Activated CD4-positive, alpha-beta T cell treated with anti-CD3 and anti-CD28 coated beads for 36 hours (primary cell): ENCODE results near the gene SELENOS. TPM values are rescaled to one million over a fixed set of nuclear protein-coding genes. Genes with fewer than 3 reads are reported as not detected.

Experiments
- ATAC-seq: fragments of 200-7000 bp; cut with Tn5 transposase; one replicate; pipeline ENCODE4 v1.10.0; 2021; ENCODE audit warnings: mild to moderate bottlenecking, moderate library complexity
- CTCF ChIA-PET: fragments of 350-600 bp; sonication (Branson Sonifier 250); formaldehyde crosslinking; loops from one replicate; lab custom pipeline; 2021; ENCODE audit warnings: antibody characterized with exemption; lab: Charles Lee
- POLR2A ChIA-PET: fragments of 350-600 bp; sonication (Branson Sonifier 250); formaldehyde crosslinking; loops from one replicate; lab custom pipeline; 2021; ENCODE audit warnings: antibody characterized with exemption, inconsistent platforms; lab: Charles Lee
- DNase-seq: peaks from one replicate; pipeline ENCODE4 v3.0.0-alpha.2; 2020
- H3K27ac Mint-ChIP-seq: one replicate; pipeline ENCODE4 v1.8.0; 2021; ENCODE audit warnings: mixed read lengths
- H3K27me3 Mint-ChIP-seq: one replicate; pipeline ENCODE4 v1.8.0; 2021; ENCODE audit warnings: mixed read lengths
- H3K36me3 Mint-ChIP-seq: one replicate; pipeline ENCODE4 v1.8.0; 2021; ENCODE audit warnings: low read depth, mixed read lengths
- H3K4me1 Mint-ChIP-seq: one replicate; pipeline ENCODE4 v1.8.0; 2021; ENCODE audit warnings: mixed read lengths
- H3K4me3 Mint-ChIP-seq: one replicate; pipeline ENCODE4 v1.8.0; 2021; ENCODE audit warnings: mild to moderate bottlenecking, moderate library complexity, mixed read lengths
- H3K9me3 Mint-ChIP-seq: one replicate; pipeline ENCODE4 v1.8.0; 2021; ENCODE audit warnings: low read depth, mixed read lengths
- intact Hi-C, 2 experiments: fragments of 100-400 bp; cut with DNase I in 1 of 2; cut with micrococcal nuclease in 1 of 2; formaldehyde crosslinking; loops; one replicate each; pipeline versions ENCODE4 v1.14.2 to v1.15.1; 2022 to 2024; cut with DNase I, micrococcal nuclease
- total RNA-seq, 2 experiments: library from RNA; stranded (reverse); gene quantifications; one replicate each; pipeline ENCODE4 v1.2.3, GENCODE V29; 2021

The SELENOS gene
- total RNA-seq, 2 experiments from 2014 or later, result 14.5 to 20.8 TPM

- intact Hi-C loops, result no loop called here
- Mint-ChIP-seq H3K27ac (no peak overlapping the region), H3K4me3 (no peak overlapping the region), H3K9me3 (no peaks in the 10 kb centered on the region), H3K36me3 (no peaks in the 10 kb centered on the region), H3K27me3 (peaks cover 3% of the 10 kb centered on the region), H3K4me1 (no peaks in the 10 kb centered on the region)
- ChIA-PET CTCF (no interaction called here), POLR2A (no interaction called here)
- DNase-seq (no peak), ATAC-seq (no peak)
Observed at GRCh38 chr15:101308604-101309435, 31.5 kb upstream of the SELENOS start.

GRCh38 chr15:101307897-101308603 is 30.8 kb upstream of the SELENOS start:
- Mint-ChIP-seq H3K27me3 (peaks cover 3% of the 10 kb centered on the region), H3K27ac (no peak overlapping the region), H3K4me3 (no peak overlapping the region), H3K9me3 (no peaks in the 10 kb centered on the region), H3K4me1 (no peaks in the 10 kb centered on the region), H3K36me3 (no peaks in the 10 kb centered on the region)
- ChIA-PET POLR2A (no interaction called here), CTCF (no interaction called here)
- no peak for DNase-seq
- no peak for ATAC-seq
- intact Hi-C loops, result no loop called here

- Mint-ChIP-seq H3K27ac (no peak overlapping the region), H3K4me3 (no peak overlapping the region), H3K27me3 (peaks cover 3% of the 10 kb centered on the region), H3K9me3 (no peaks in the 10 kb centered on the region), H3K4me1 (no peaks in the 10 kb centered on the region), H3K36me3 (no peaks in the 10 kb centered on the region)
- ATAC-seq (no peak), DNase-seq (no peak)
- ChIA-PET POLR2A (no interaction called here), CTCF (interaction anchor here (0.9 kb wide), 1 partner anchor 13 kb away, joined by 4 read pairs; no protein-coding TSS in a partner anchor)
- intact Hi-C loops, result no loop called here
Observed at GRCh38 chr15:101307048-101307896, 30.0 kb upstream of the SELENOS start.

- Mint-ChIP-seq H3K4me3 (no peak overlapping the region), H3K9me3 (no peaks in the 10 kb centered on the region), H3K27ac (no peak overlapping the region), H3K27me3 (no peaks in the 10 kb centered on the region), H3K4me1 (no peaks in the 10 kb centered on the region), H3K36me3 (no peaks in the 10 kb centered on the region)
- ATAC-seq, result no peak
- no peak for DNase-seq
- intact Hi-C loops, result no loop called here
- ChIA-PET POLR2A (no interaction called here), CTCF (interaction anchor here (0.9 to 3.7 kb wide), 2 partner anchors 14 to 336 kb away, joined by 4 to 12 read pairs; no protein-coding TSS in a partner anchor)
Observed at GRCh38 chr15:101306341-101307047, 29.2 kb upstream of the SELENOS start.

GRCh38 chr15:101305820-101306255 is 28.6 kb upstream of the SELENOS start:
- intact Hi-C loops, result no loop called here
- ChIA-PET POLR2A (no interaction called here), CTCF (interaction anchor here (0.9 to 3.7 kb wide), 2 partner anchors 15 to 336 kb away, joined by 4 to 12 read pairs; no protein-coding TSS in a partner anchor)

GRCh38 chr15:101303408-101303807 is 26.1 kb upstream of the SELENOS start:
- H3K9me3 Mint-ChIP-seq, result no peaks in the 10 kb centered on the region
- ChIA-PET CTCF (interaction anchor here (0.6 to 3.7 kb wide), 6 partner anchors 16 to 339 kb away, joined by 3 to 12 read pairs (median 4); no protein-coding TSS in a partner anchor), POLR2A (no interaction called here)
- no peak for DNase-seq
- H3K27me3 Mint-ChIP-seq, result no peaks in the 10 kb centered on the region
- H3K27ac Mint-ChIP-seq, result no peak overlapping the region
- H3K4me3 Mint-ChIP-seq, result no peak overlapping the region
- intact Hi-C loops, result no loop called here
- H3K4me1 Mint-ChIP-seq, result no peaks in the 10 kb centered on the region
- no peaks in the 10 kb centered on the region for H3K36me3 Mint-ChIP-seq
- no peak for ATAC-seq

More at GRCh38 chr15:101305820-101306255, 28.6 kb upstream of the SELENOS start:
- no peaks in the 10 kb centered on the region for H3K27me3 Mint-ChIP-seq
- DNase-seq (no peak), ATAC-seq (no peak)
- no peak overlapping the region for H3K4me3 Mint-ChIP-seq
- no peaks in the 10 kb centered on the region for H3K4me1 Mint-ChIP-seq
- H3K9me3 Mint-ChIP-seq, result no peaks in the 10 kb centered on the region
- H3K36me3 Mint-ChIP-seq, result no peaks in the 10 kb centered on the region
- H3K27ac Mint-ChIP-seq, result no peak overlapping the region

GRCh38 chr15:101296418-101297405 is 19.4 kb upstream of the SELENOS start:
- H3K36me3 Mint-ChIP-seq, result peaks cover 24% of the 10 kb centered on the region
- no peaks in the 10 kb centered on the region for H3K9me3 Mint-ChIP-seq
- ATAC-seq (no peak), DNase-seq (no peak)
- peak overlapping the region; percentile 84 for H3K27ac Mint-ChIP-seq
- ChIA-PET POLR2A (no interaction called here), CTCF (interaction anchor here (0.6 to 7.6 kb wide), 9 partner anchors 12 to 693 kb away, joined by 3 to 46 read pairs (median 3); partner anchors contain the start of gene TM2D3)
- no peaks in the 10 kb centered on the region for H3K27me3 Mint-ChIP-seq
- intact Hi-C loops, result loop anchor here (10.0 kb wide), 2 partner anchors 428 to 952 kb away; partner anchors contain the start of genes ADAMTS17 (in 1 of the 2) and TARS3 (in 1 of the 2)
- peak overlapping the region; percentile 79 for H3K4me3 Mint-ChIP-seq
- peaks cover 23% of the 10 kb centered on the region for H3K4me1 Mint-ChIP-seq

- Mint-ChIP-seq H3K27me3 (no peaks in the 10 kb centered on the region), H3K4me3 (peak overlapping the region; percentile 79), H3K27ac (peak overlapping the region; percentile 84), H3K9me3 (no peaks in the 10 kb centered on the region), H3K36me3 (peaks cover 29% of the 10 kb centered on the region), H3K4me1 (peaks cover 28% of the 10 kb centered on the region)
- ATAC-seq, result no peak
- intact Hi-C loops, result loop anchor here (1.0 to 10.0 kb wide), 10 partner anchors 18 to 951 kb away; partner anchors contain the start of genes TARS3 (in 2 of the 2), ADAMTS17 (in 1 of the 2), ASB7 (in 1 of the 2) and CHSY1 (in 1 of the 2)
- no peak for DNase-seq
- CTCF ChIA-PET, result interaction anchor here (0.6 to 7.6 kb wide), 6 partner anchors 45 to 692 kb away, joined by 3 to 46 read pairs (median 4); partner anchors contain the start of gene TM2D3
- POLR2A ChIA-PET, result interaction anchor here (0.9 to 1.0 kb wide), 2 partner anchors 10 to 17 kb away, joined by 3 to 4 read pairs; no protein-coding TSS in a partner anchor
Observed at GRCh38 chr15:101295607-101296161, 18.4 kb upstream of the SELENOS start.
